Trophoblast cell (in vitro differentiated cells and primary cell): ENCODE data around the gene CUL3.
"Not testable (repeated sequence)": the region's sequence is repeated elsewhere in the genome, so short reads cannot be mapped to it uniquely, and the experiment has no call there.

Experiments used
- DNase-seq, 2 donors: peaks; one replicate each; pipeline ENCODE4 v3.0.0-alpha.2; 2016
- H2AFZ ChIP-seq: 2 replicates; pipeline ENCODE4 v1.6.1; 2013; ENCODE audit warnings: low read length, moderate library complexity, mild to moderate bottlenecking; ENCODE audit not compliant: insufficient read depth, poor library complexity
- H2AK5ac ChIP-seq: 2 replicates; pipeline ENCODE4 v1.6.1; 2013; ENCODE audit warnings: mild to moderate bottlenecking, low read length
- H2BK120ac ChIP-seq: 2 replicates; pipeline ENCODE4 v1.6.1; 2013; ENCODE audit warnings: low read length, mild to moderate bottlenecking, moderate library complexity; ENCODE audit not compliant: insufficient read depth, poor library complexity
- H2BK12ac ChIP-seq: 2 replicates; pipeline ENCODE4 v1.6.1; 2013; ENCODE audit warnings: mild to moderate bottlenecking, low read length, moderate library complexity
- H2BK5ac ChIP-seq: 2 replicates; pipeline ENCODE4 v1.6.1; 2013; ENCODE audit warnings: low read length, low read depth, moderate library complexity, mild to moderate bottlenecking; ENCODE audit not compliant: poor library complexity
- H3K14ac ChIP-seq: 2 replicates; pipeline ENCODE4 v1.6.1; 2013; ENCODE audit warnings: mild to moderate bottlenecking, low read length
- H3K18ac ChIP-seq: 2 replicates; pipeline ENCODE4 v1.6.1; 2013; ENCODE audit warnings: mild to moderate bottlenecking, low read length
- H3K23ac ChIP-seq: 2 replicates; pipeline ENCODE4 v1.6.1; 2013; ENCODE audit warnings: low read length
- H3K27ac ChIP-seq: 2 replicates; pipeline ENCODE4 v1.5.1; 2013; ENCODE audit warnings: low read depth, mild to moderate bottlenecking, inconsistent platforms, low read length, moderate library complexity
- H3K27me3 ChIP-seq: 2 replicates; pipeline ENCODE4 v1.6.1; 2013; ENCODE audit warnings: inconsistent platforms, mild to moderate bottlenecking, low read length, moderate library complexity; ENCODE audit not compliant: insufficient read depth
- H3K36me3 ChIP-seq, 2 experiments: 1 replicate in 1 of 2; 2 replicates in 1 of 2; pipeline ENCODE4 v1.6.1; 2013; ENCODE audit warnings: low read length in 2 of 2, mild to moderate bottlenecking in 2 of 2, moderate library complexity in 1 of 2; ENCODE audit not compliant: insufficient read depth in 2 of 2, control insufficient read depth in 1 of 2
- H3K4ac ChIP-seq: 2 replicates; pipeline ENCODE4 v1.6.1; 2013; ENCODE audit warnings: low read depth, mild to moderate bottlenecking, low read length, moderate library complexity
- H3K4me1 ChIP-seq, 2 experiments: 1 replicate in 1 of 2; 2 replicates in 1 of 2; pipeline ENCODE4 v1.6.1; 2013; ENCODE audit warnings: low read length in 2 of 2, mild to moderate bottlenecking in 2 of 2, moderate library complexity in 1 of 2; ENCODE audit not compliant: insufficient read depth in 2 of 2, control insufficient read depth in 1 of 2
- H3K4me2 ChIP-seq: 2 replicates; pipeline ENCODE4 v1.6.1; 2013; ENCODE audit warnings: inconsistent platforms, mild to moderate bottlenecking, low read length, moderate library complexity
- H3K4me3 ChIP-seq: 2 replicates; pipeline ENCODE4 v1.5.1; 2013; ENCODE audit warnings: mild to moderate bottlenecking, low read depth, low read length, inconsistent platforms
- H3K79me1 ChIP-seq: one replicate; pipeline ENCODE4 v1.6.1; 2013; ENCODE audit warnings: low read length
- H3K79me2 ChIP-seq: 2 replicates; pipeline ENCODE4 v1.6.1; 2013; ENCODE audit warnings: low read length, mild to moderate bottlenecking; ENCODE audit not compliant: control insufficient read depth, insufficient read depth, poor library complexity
- H3K9ac ChIP-seq: 2 replicates; pipeline ENCODE4 v1.6.1; 2013; ENCODE audit warnings: mild to moderate bottlenecking, low read length
- H3K9me3 ChIP-seq: 2 replicates; pipeline ENCODE4 v1.6.1; 2013; ENCODE audit warnings: low read depth, mild to moderate bottlenecking, control low read depth, inconsistent platforms, low read length; ENCODE audit not compliant: insufficient read depth
- H4K12ac ChIP-seq: 2 replicates; pipeline ENCODE4 v1.6.1; 2013; ENCODE audit warnings: low read depth, mild to moderate bottlenecking, low read length, moderate library complexity
- H4K8ac ChIP-seq: 2 replicates; pipeline ENCODE4 v1.6.1; 2013; ENCODE audit warnings: low read depth, mild to moderate bottlenecking, low read length, moderate library complexity
- H4K91ac ChIP-seq: one replicate; pipeline ENCODE4 v1.6.1; 2013; ENCODE audit warnings: low read depth, mild to moderate bottlenecking, low read length, moderate library complexity
- WGBS: extraction: QIAGEN DNeasy Blood & Tissue Kit; methylation state at CpG from one replicate; pipeline ENCODE4 v1.1.7; 2013; ENCODE audit warnings: missing lambda C conversion rate; ENCODE audit not compliant: insufficient read length, insufficient coverage; ENCODE audit errors: extremely low coverage; 5-methylcytosine and 5-hydroxymethylcytosine counted together

Gene CUL3

GRCh38 chr2:224485081-224486014 lies 99.8 kb downstream of the CUL3 start:
- WGBS = no CpG with 5 or more reads among the region's 18 CpGs
- not testable (repeated sequence) for H3K9ac ChIP-seq, H3K23ac ChIP-seq

DNA sequence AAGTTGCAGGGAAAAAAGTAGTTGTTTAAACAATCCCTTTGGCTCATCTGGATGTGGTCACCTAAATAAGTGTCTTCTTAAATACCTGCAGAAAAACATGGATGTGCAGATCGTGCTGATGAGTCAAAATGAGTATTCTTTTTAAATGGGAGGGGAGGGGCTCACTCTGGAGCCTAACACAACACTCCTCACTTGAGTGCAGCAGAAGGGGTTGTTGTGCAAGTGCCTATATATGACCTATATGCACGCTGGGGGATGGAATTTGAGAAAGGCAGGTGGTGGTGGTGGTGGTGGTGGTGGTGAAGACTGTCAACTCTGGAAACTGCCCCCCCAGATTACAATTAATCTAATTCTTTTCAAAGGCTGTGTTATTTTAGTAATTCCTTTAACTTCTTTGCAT lies 105.3 kb downstream of the CUL3 start:
- H4K8ac ChIP-seq = no peak overlapping the region
- peaks cover 3 to 10% of the 10 kb centered on the region in 2 experiments for H3K36me3 ChIP-seq
- peaks cover 2% of the 10 kb centered on the region in 2 experiments for H3K4me1 ChIP-seq
- H3K27me3 ChIP-seq = no peaks in the 10 kb centered on the region
- H3K23ac ChIP-seq = no peak overlapping the region
- H2AK5ac ChIP-seq = no peak overlapping the region
- no peak overlapping the region for H4K12ac ChIP-seq
- no peaks in the 10 kb centered on the region for H3K79me1 ChIP-seq
- no peak overlapping the region for H2BK5ac ChIP-seq
- H3K27ac ChIP-seq = no peak overlapping the region
- no peak overlapping the region for H3K4ac ChIP-seq
- no peak overlapping the region for H2BK12ac ChIP-seq
- H3K14ac ChIP-seq = no peak overlapping the region
- no CpG with 5 or more reads among the region's 2 CpGs for WGBS
- H3K18ac ChIP-seq = no peak overlapping the region
- H3K9ac ChIP-seq = no peak overlapping the region
- H2AFZ ChIP-seq = no peak overlapping the region
- H2BK120ac ChIP-seq = no peak overlapping the region
- H4K91ac ChIP-seq = no peak overlapping the region
- H3K79me2 ChIP-seq = no peaks in the 10 kb centered on the region
- no peaks in the 10 kb centered on the region for H3K9me3 ChIP-seq
- H3K4me2 ChIP-seq = no peak overlapping the region
- no peak for DNase-seq
- no peak overlapping the region for H3K4me3 ChIP-seq

More at GRCh38 chr2:224485081-224486014, 99.8 kb downstream of the CUL3 start:
- Histone ChIP-seq H2BK5ac (peak overlapping the region; percentile 34), H3K14ac (peak overlapping the region; percentile 44), H3K4me2 (peak overlapping the region; percentile 31), H3K18ac (peak overlapping the region; percentile 19), H3K4ac (peak overlapping the region; percentile 4), H3K27ac (peak overlapping the region; percentile 58), H4K12ac (peak overlapping the region; percentile 52), H4K91ac (peak overlapping the region; percentile 45), H3K4me1 (peaks cover 10 to 11% of the 10 kb centered on the region in 2 experiments)
- H3K27me3 ChIP-seq, H2AK5ac ChIP-seq, H3K79me1 ChIP-seq, H4K8ac ChIP-seq, H3K79me2 ChIP-seq, H2BK12ac ChIP-seq, H3K36me3 ChIP-seq, H2BK120ac ChIP-seq, H3K9me3 ChIP-seq, H3K4me3 ChIP-seq, H2AFZ ChIP-seq: not testable (repeated sequence)
- DNase-seq = peak; percentile 94 to 97

GRCh38 chr2:224472827-224473226 lies 112.3 kb downstream of the CUL3 start:
- no CpG with 5 or more reads among the region's 3 CpGs for WGBS
- Histone ChIP-seq H4K12ac (no peak overlapping the region), H3K14ac (no peak overlapping the region), H3K4me3 (no peak overlapping the region), H4K8ac (no peak overlapping the region), H3K4ac (no peak overlapping the region), H3K4me2 (no peak overlapping the region), H3K9ac (no peak overlapping the region), H2BK12ac (no peak overlapping the region), H3K36me3 (peaks cover 3 to 10% of the 10 kb centered on the region in 2 experiments), H2AK5ac (no peak overlapping the region), H2BK5ac (no peak overlapping the region), H2AFZ (no peak overlapping the region), H3K4me1 (no peaks in the 10 kb centered on the region), H3K9me3 (no peaks in the 10 kb centered on the region), H3K18ac (no peak overlapping the region), H3K79me1 (no peaks in the 10 kb centered on the region), H4K91ac (no peak overlapping the region), H3K27ac (no peak overlapping the region), H2BK120ac (no peak overlapping the region), H3K27me3 (no peaks in the 10 kb centered on the region), H3K79me2 (no peaks in the 10 kb centered on the region), H3K23ac (no peak overlapping the region)
- no peak for DNase-seq

DNA sequence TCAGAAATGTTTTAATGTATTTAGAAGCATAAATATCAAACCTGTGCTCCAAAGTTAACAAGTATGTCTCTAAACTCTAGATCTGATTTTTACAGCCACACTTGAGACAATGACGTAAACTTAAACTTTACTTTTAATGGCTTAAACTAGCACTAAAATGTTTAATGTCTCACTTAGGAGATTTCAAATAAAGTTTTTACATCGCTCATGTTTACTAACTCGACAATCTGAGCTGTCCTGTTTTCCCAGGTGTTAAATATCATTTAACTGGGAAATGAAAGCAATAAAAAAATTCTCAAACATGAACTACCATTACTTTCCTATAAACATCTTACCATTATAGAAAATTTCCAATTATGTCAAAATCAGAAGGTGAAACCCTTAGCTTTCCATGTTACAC lies 113.0 kb downstream of the CUL3 start:
- no peaks in the 10 kb centered on the region for H3K9me3 ChIP-seq
- no CpG with 5 or more reads among the region's 3 CpGs for WGBS

More for the DNA sequence above, 113.0 kb downstream of the CUL3 start:
- Histone ChIP-seq H2BK5ac (no peak overlapping the region), H3K79me2 (no peaks in the 10 kb centered on the region), H3K14ac (no peak overlapping the region), H3K23ac (no peak overlapping the region), H3K4me1 (no peaks in the 10 kb centered on the region), H4K8ac (no peak overlapping the region), H3K79me1 (no peaks in the 10 kb centered on the region), H2AFZ (no peak overlapping the region), H3K18ac (no peak overlapping the region), H3K4me2 (no peak overlapping the region), H3K36me3 (peaks cover 3 to 7% of the 10 kb centered on the region in 2 experiments), H3K4ac (no peak overlapping the region), H3K27ac (no peak overlapping the region), H4K12ac (no peak overlapping the region), H2BK120ac (no peak overlapping the region), H2AK5ac (no peak overlapping the region), H3K4me3 (no peak overlapping the region), H3K27me3 (no peaks in the 10 kb centered on the region), H4K91ac (no peak overlapping the region), H2BK12ac (no peak overlapping the region), H3K9ac (no peak overlapping the region)
- no peak for DNase-seq
